CD4-positive, CD25-positive, alpha-beta regulatory T cell (primary cell): ENCODE measurements around the gene PKHD1. TPM values are rescaled to one million over a fixed set of nuclear protein-coding genes. Genes with fewer than 3 reads are reported as not detected.

Experiments used
- ATAC-seq, 2 donors: fragments of 150-1000 bp; cut with Tn5 transposase; one replicate each; pipeline ENCODE4 v1.10.0; 2021; ENCODE audit warnings: low read depth in 2 of 2, moderate number of reproducible peaks in 2 of 2, moderate library complexity in 1 of 2
- DNase-seq, 3 donors: peaks; one replicate each; pipeline versions ENCODE4 v3.0.0 to v3.0.0-alpha.2; 2012 to 2022; ENCODE audit warnings: mixed read lengths in 1 of 3
- H3K27ac ChIP-seq: one replicate; pipeline ENCODE4 v1.7.0; 2013; ENCODE audit warnings: mild to moderate bottlenecking, low read length; ENCODE audit not compliant: insufficient read depth, poor library complexity, severe bottlenecking
- H3K27me3 ChIP-seq: one replicate; pipeline ENCODE4 v1.7.0; 2013; ENCODE audit warnings: low read length; ENCODE audit not compliant: control insufficient read depth, insufficient read depth
- H3K36me3 ChIP-seq: one replicate; pipeline ENCODE4 v1.7.0; 2013; ENCODE audit warnings: mild to moderate bottlenecking, low read length, moderate library complexity; ENCODE audit not compliant: control insufficient read depth, insufficient read depth
- H3K4me1 ChIP-seq: 2 replicates; pipeline ENCODE4 v1.7.0; 2013; ENCODE audit warnings: mild to moderate bottlenecking, low read length; ENCODE audit not compliant: insufficient read depth, control insufficient read depth, poor library complexity, severe bottlenecking
- H3K4me3 ChIP-seq: one replicate; pipeline ENCODE4 v1.7.0; 2013; ENCODE audit warnings: low read depth, mild to moderate bottlenecking, low read length, moderate library complexity
- H3K9me3 ChIP-seq, 2 experiments: 1 replicate in 1 of 2; 2 replicates in 1 of 2; pipeline ENCODE4 v1.7.0; 2013; ENCODE audit warnings: low read length in 2 of 2, mild to moderate bottlenecking in 1 of 2, moderate library complexity in 1 of 2; ENCODE audit not compliant: control insufficient read depth in 2 of 2
- H3K27ac Mint-ChIP-seq, 3 donors: one replicate each; pipeline ENCODE4 v1.8.0; 2020 to 2022; ENCODE audit warnings: mild to moderate bottlenecking in 3 of 3, mixed read lengths in 3 of 3, moderate library complexity in 2 of 3
- H3K27me3 Mint-ChIP-seq: one replicate; pipeline ENCODE4 v1.8.0; 2022; ENCODE audit warnings: mild to moderate bottlenecking, mixed read lengths
- H3K36me3 Mint-ChIP-seq: one replicate; pipeline ENCODE4 v1.8.0; 2020; ENCODE audit warnings: mixed read lengths
- H3K4me1 Mint-ChIP-seq, 4 donors: one replicate each; pipeline ENCODE4 v1.8.0; 2020 to 2022; ENCODE audit warnings: mixed read lengths in 4 of 4, mild to moderate bottlenecking in 1 of 4
- H3K4me3 Mint-ChIP-seq, 4 donors: one replicate each; pipeline ENCODE4 v1.8.0; 2020 to 2022; ENCODE audit warnings: mild to moderate bottlenecking in 4 of 4, mixed read lengths in 4 of 4, moderate library complexity in 3 of 4
- H3K9me3 Mint-ChIP-seq, 7 donors: one replicate each; pipeline ENCODE4 v1.8.0; 2020 to 2022; ENCODE audit warnings: mixed read lengths in 7 of 7, mild to moderate bottlenecking in 3 of 7, moderate library complexity in 2 of 7
- polyA plus RNA-seq, 4 donors: library from polyadenylated mRNA; unstranded; fragments of 300-500 nt; fragmentation: Illumina TruSeq; gene quantifications; one replicate each; pipeline ENCODE4 v1.2.3, GENCODE V29; 2021
- total RNA-seq: library from RNA; stranded (reverse); gene quantifications from one replicate; pipeline ENCODE4 v1.2.3, GENCODE V29; 2022

PKHD1 gene
- total and polyA plus RNA-seq, 5 donors from 2014 or later = 0.02 TPM; not detected in 4

DNA sequence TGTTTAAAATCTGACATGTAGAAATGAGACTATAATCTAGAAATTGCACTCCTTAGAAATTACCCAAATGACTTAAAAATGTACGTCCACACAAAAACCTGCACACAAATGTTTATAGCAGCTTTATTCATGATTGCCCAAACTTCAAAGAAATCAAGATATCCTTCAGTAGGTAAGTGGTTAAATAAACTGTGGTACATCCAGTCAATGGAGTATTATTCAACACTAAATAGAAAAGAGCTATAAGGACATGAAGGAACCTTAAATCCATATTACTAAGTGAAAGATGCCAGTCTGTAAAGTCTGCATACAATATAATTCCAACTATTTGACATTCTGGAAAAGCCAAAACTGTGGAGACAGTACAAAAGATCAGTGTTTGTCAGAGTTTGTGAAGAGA, 513.4 kb downstream of the PKHD1 start:
- Histone ChIP-seq H3K4me3 (no peak overlapping the region), H3K4me1 (no peaks in the 10 kb centered on the region), H3K27ac (no peak overlapping the region), H3K36me3 (no peaks in the 10 kb centered on the region), H3K27me3 (no peaks in the 10 kb centered on the region), H3K9me3 (no peaks in the 10 kb centered on the region)
- Mint-ChIP-seq H3K36me3 (no peaks in the 10 kb centered on the region), H3K27ac (no peak overlapping the region), H3K9me3 (peaks cover 0 to 5% (median 4%) of the 10 kb centered on the region in 7 donors), H3K27me3 (no peaks in the 10 kb centered on the region), H3K4me1 (no peaks in the 10 kb centered on the region), H3K4me3 (no peak overlapping the region)
- ATAC-seq (no peak), DNase-seq (no peak)

- Mint-ChIP-seq H3K4me1 (no peaks in the 10 kb centered on the region), H3K9me3 (peaks cover 0 to 7% (median 1%) of the 10 kb centered on the region in 7 donors), H3K27ac (no peak overlapping the region), H3K36me3 (no peaks in the 10 kb centered on the region), H3K4me3 (no peak overlapping the region), H3K27me3 (no peaks in the 10 kb centered on the region)
- Histone ChIP-seq H3K27me3 (no peaks in the 10 kb centered on the region), H3K36me3 (no peaks in the 10 kb centered on the region), H3K4me1 (no peaks in the 10 kb centered on the region), H3K27ac (no peak overlapping the region), H3K9me3 (no peaks in the 10 kb centered on the region), H3K4me3 (no peak overlapping the region)
- no peak for DNase-seq
- ATAC-seq = no peak
Measured at GRCh38 chr6:51571168-51571567, 516.2 kb downstream of the PKHD1 start.

- H3K4me3 ChIP-seq = no peak overlapping the region
- H3K9me3 ChIP-seq = no peaks in the 10 kb centered on the region
- H3K4me1 ChIP-seq = no peaks in the 10 kb centered on the region
- Mint-ChIP-seq H3K4me3 (no peak overlapping the region), H3K4me1 (no peaks in the 10 kb centered on the region), H3K27me3 (no peaks in the 10 kb centered on the region), H3K9me3 (peaks cover 0 to 4% (median 0%) of the 10 kb centered on the region in 7 donors), H3K27ac (no peak overlapping the region), H3K36me3 (no peaks in the 10 kb centered on the region)
- no peaks in the 10 kb centered on the region for H3K36me3 ChIP-seq
- no peak overlapping the region for H3K27ac ChIP-seq
- ATAC-seq (no peak), DNase-seq (no peak)
- H3K27me3 ChIP-seq = no peaks in the 10 kb centered on the region
Measured at GRCh38 chr6:51570168-51570921, 517.1 kb downstream of the PKHD1 start.

DNA sequence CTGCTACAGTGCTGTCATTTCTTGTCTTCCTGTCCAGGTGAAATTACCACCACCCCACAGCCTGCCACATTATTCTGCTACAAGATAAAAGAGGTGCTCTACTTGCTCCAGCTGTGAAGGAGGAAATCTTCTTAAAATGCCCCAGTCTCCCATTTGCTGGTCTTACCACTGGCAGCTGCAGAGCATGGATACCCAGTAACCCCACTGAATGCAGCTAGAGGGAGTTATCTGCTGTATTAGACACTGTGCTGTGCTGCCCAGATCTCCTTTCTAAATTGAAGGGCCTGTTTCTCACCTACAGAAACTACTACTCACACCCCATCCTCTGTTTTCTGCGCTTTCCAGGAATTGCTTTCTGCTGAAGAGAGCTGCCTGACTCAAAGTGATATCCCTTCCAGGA, 517.8 kb downstream of the PKHD1 start:
- no peak overlapping the region for H3K27ac ChIP-seq
- no peaks in the 10 kb centered on the region for H3K36me3 ChIP-seq
- H3K4me3 ChIP-seq = no peak overlapping the region
- Mint-ChIP-seq H3K27me3 (no peaks in the 10 kb centered on the region), H3K4me3 (no peak overlapping the region), H3K36me3 (no peaks in the 10 kb centered on the region), H3K27ac (no peak overlapping the region), H3K4me1 (no peaks in the 10 kb centered on the region), H3K9me3 (peaks cover 0 to 3% (median 0%) of the 10 kb centered on the region in 7 donors)
- no peak for ATAC-seq
- no peak for DNase-seq
- H3K9me3 ChIP-seq = no peaks in the 10 kb centered on the region
- H3K4me1 ChIP-seq = no peaks in the 10 kb centered on the region
- no peaks in the 10 kb centered on the region for H3K27me3 ChIP-seq

- H3K4me3 Mint-ChIP-seq = no peak overlapping the region
- H3K27me3 ChIP-seq = no peaks in the 10 kb centered on the region
- no peaks in the 10 kb centered on the region for H3K27me3 Mint-ChIP-seq
- no peak overlapping the region for H3K27ac Mint-ChIP-seq
- no peaks in the 10 kb centered on the region for H3K36me3 Mint-ChIP-seq
- H3K9me3 ChIP-seq = no peaks in the 10 kb centered on the region
- no peak overlapping the region for H3K4me3 ChIP-seq
- H3K27ac ChIP-seq = no peak overlapping the region
- DNase-seq (no peak), ATAC-seq (no peak)
- H3K4me1 ChIP-seq = no peaks in the 10 kb centered on the region
- no peaks in the 10 kb centered on the region for H3K4me1 Mint-ChIP-seq
- peaks cover 0 to 3% (median 0%) of the 10 kb centered on the region in 7 donors for H3K9me3 Mint-ChIP-seq
- H3K36me3 ChIP-seq = no peaks in the 10 kb centered on the region
Measured at GRCh38 chr6:51568771-51569170, 518.6 kb downstream of the PKHD1 start.

- H3K36me3 Mint-ChIP-seq = no peaks in the 10 kb centered on the region
- ATAC-seq = no peak
- DNase-seq = no peak
Measured at GRCh38 chr6:51565472-51565871, 521.9 kb downstream of the PKHD1 start.

More at GRCh38 chr6:51565472-51565871, 521.9 kb downstream of the PKHD1 start:
- Histone ChIP-seq H3K4me3 (no peak overlapping the region), H3K27ac (no peak overlapping the region), H3K9me3 (no peaks in the 10 kb centered on the region), H3K27me3 (no peaks in the 10 kb centered on the region), H3K4me1 (no peaks in the 10 kb centered on the region), H3K36me3 (no peaks in the 10 kb centered on the region)
- H3K4me3 Mint-ChIP-seq = no peak overlapping the region
- H3K27me3 Mint-ChIP-seq = no peaks in the 10 kb centered on the region
- peaks cover 0 to 4% (median 0%) of the 10 kb centered on the region in 7 donors for H3K9me3 Mint-ChIP-seq
- H3K4me1 Mint-ChIP-seq = no peaks in the 10 kb centered on the region
- no peak overlapping the region for H3K27ac Mint-ChIP-seq

Other genes starting within 250 kb of the PKHD1 start
- not detected for gene IL17A, start 98.8 kb upstream of the PKHD1 start, total RNA-seq
- gene IL17A, start 98.8 kb upstream of the PKHD1 start, polyA plus RNA-seq = under 1 TPM in 2 of 4 donors, not detected in 2; 0.17 to 0.25 TPM
- 0.64 TPM for gene IL17F, start 156.9 kb upstream of the PKHD1 start, total RNA-seq
- gene IL17F, start 156.9 kb upstream of the PKHD1 start, polyA plus RNA-seq = under 1 TPM in 1 of 4 donors, not detected in 3; 0.46 TPM
- gene MCM3, start 197.1 kb upstream of the PKHD1 start, total RNA-seq = 24.5 TPM
- 10 to 100 TPM; 60.6 to 67.8 (median 62.0) TPM for gene MCM3, start 197.1 kb upstream of the PKHD1 start, polyA plus RNA-seq